Muscle of leg (tissue), 16 donors: ENCODE data around the gene PCDHGA3. TPM values are rescaled to one million over a fixed set of nuclear protein-coding genes. Genes with fewer than 3 reads are reported as not detected.
"Not testable (repeated sequence)": the region's sequence is repeated elsewhere in the genome, so short reads cannot be mapped to it uniquely, and the experiment has no call there.

Source experiments
- DNase-seq: peaks from one replicate; pipeline ENCODE4 v3.0.0; 2013
- H3K27ac ChIP-seq: one replicate; pipeline ENCODE4 v1.5.1; 2013; ENCODE audit warnings: mild to moderate bottlenecking, low read length, control low read depth
- H3K27me3 ChIP-seq: one replicate; pipeline ENCODE4 v1.6.1; 2013; ENCODE audit warnings: low read length; ENCODE audit not compliant: control insufficient read depth, insufficient read depth
- H3K36me3 ChIP-seq: one replicate; pipeline ENCODE4 v1.6.1; 2013; ENCODE audit warnings: low read length; ENCODE audit not compliant: control insufficient read depth, insufficient read depth
- H3K4me1 ChIP-seq: one replicate; pipeline ENCODE4 v1.6.1; 2013; ENCODE audit warnings: low read length; ENCODE audit not compliant: control insufficient read depth, insufficient read depth
- H3K4me3 ChIP-seq: one replicate; pipeline ENCODE4 v1.5.1; 2013; ENCODE audit warnings: low read length, control low read depth
- H3K9me3 ChIP-seq: replicated peaks from 2 replicates; pipeline ENCODE4 v1.6.1; 2013; ENCODE audit warnings: low read depth, low read length; ENCODE audit not compliant: control insufficient read depth
- WGBS: methylation state at CpG from one replicate; pipeline ENCODE4 v1.1.5; 2013; ENCODE audit warnings: missing lambda C conversion rate; ENCODE audit not compliant: insufficient coverage; 5-methylcytosine and 5-hydroxymethylcytosine counted together
- long read RNA-seq, 11 donors: transcript quantifications; one replicate each; lab custom pipeline, GENCODE V29; 2026
- polyA plus RNA-seq, 8 donors: library from polyadenylated mRNA; unstranded; fragments of 120-200 nt; gene quantifications; one replicate each; pipeline versions ENCODE4 v1.2.1 to v1.2.3, GENCODE V29; 2013; ENCODE audit warnings: inconsistent platforms in 1 of 8, low replicate concordance in 1 of 8; ENCODE audit not compliant: insufficient read length in 8 of 8, insufficient read depth in 1 of 8
- total RNA-seq: library from RNA; stranded (reverse); fragments of 120-200 nt; gene quantifications from one replicate; pipeline ENCODE4 v1.2.4, GENCODE V29; 2013

Gene PCDHGA3
- total RNA-seq (1.2 TPM), polyA plus RNA-seq (1 to 10 TPM in 4 of 8 donors, under 1 TPM in 4; 0.94 to 2.0 (median 1.0) TPM)
- long read RNA-seq, donor 1: 0 reads
- long read RNA-seq, donor 2: 0 reads
- long read RNA-seq, donor 3, full-length matches to known transcripts: 1 of 1 reads
- long read RNA-seq, donor 3, partial matches to known transcripts: 0 of 1 reads
- long read RNA-seq, donor 3, other reads (novel, unspliced or antisense): 0 of 1 reads
- long read RNA-seq, donor 4: 0 reads
- long read RNA-seq, donor 5, partial matches to known transcripts: 0 of 2 reads
- long read RNA-seq, donor 5, other reads (novel, unspliced or antisense): 0 of 2 reads
- long read RNA-seq, donor 6: 0 reads
- long read RNA-seq, donor 7, full-length matches to known transcripts: 2 of 2 reads
- long read RNA-seq, donor 7, partial matches to known transcripts: 0 of 2 reads
- long read RNA-seq, donor 7, other reads (novel, unspliced or antisense): 0 of 2 reads
- long read RNA-seq, donor 8, partial matches to known transcripts: 0 of 1 reads
- long read RNA-seq, donor 8, other reads (novel, unspliced or antisense): 0 of 1 reads
- long read RNA-seq, donor 9, partial matches to known transcripts: 0 of 1 reads
- long read RNA-seq, donor 9, other reads (novel, unspliced or antisense): 0 of 1 reads
- long read RNA-seq, donor 10, partial matches to known transcripts: 0 of 1 reads
- long read RNA-seq, donor 10, other reads (novel, unspliced or antisense): 0 of 1 reads
- long read RNA-seq, donor 11: 0 reads

DNA sequence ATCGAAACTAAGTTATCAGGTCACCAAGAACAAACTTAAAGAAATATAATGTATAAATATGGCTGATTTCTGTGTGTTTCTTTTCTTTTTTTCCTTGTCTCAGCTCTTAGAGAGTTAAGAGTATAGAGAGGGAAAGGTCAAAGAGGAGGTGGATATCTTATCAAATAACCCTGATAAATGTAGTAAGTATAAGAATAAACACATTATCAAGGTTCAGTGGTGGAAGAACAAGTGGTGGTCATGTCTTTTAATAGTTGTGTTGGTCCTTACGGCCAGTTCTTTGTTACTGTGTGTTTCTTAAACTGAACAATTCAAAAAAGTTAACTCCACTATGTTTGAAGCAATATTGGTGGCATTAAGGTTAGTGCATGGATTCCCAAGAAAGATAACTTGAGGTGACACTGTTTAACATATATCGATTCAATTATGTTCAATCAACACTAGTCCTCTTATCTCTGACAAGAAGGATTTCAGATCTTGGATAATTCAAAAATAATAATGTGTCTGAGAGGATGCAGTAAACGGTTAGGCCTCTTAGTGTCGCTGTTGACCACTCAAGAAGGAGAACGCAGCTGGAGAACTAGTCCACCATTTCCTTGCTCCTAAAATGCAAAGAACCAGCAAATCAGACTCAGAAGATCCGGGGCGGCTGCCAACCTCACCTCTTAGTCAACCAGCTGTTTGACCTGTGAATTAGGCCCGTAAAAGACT lies at the start of gene PCDHGA3:
PCDHGA3 (plus strand) TSS at position 588 of the 711 bp plus-strand sequence. CDS start 205 bp downstream, outside the sequence.
- Histone ChIP-seq H3K4me1 (no peaks in the 10 kb centered on the region), H3K27me3 (peaks cover 8% of the 10 kb centered on the region), H3K4me3 (no peak within 1 kb of the TSS), H3K9me3 (peaks cover 58% of the 10 kb centered on the region), H3K36me3 (no peaks in the 10 kb centered on the region), H3K27ac (no peak within 1 kb of the TSS)
- WGBS: 4% methylated on average over 4 of the region's 9 CpGs
- DNase-seq: peak; percentile 18

DNA sequence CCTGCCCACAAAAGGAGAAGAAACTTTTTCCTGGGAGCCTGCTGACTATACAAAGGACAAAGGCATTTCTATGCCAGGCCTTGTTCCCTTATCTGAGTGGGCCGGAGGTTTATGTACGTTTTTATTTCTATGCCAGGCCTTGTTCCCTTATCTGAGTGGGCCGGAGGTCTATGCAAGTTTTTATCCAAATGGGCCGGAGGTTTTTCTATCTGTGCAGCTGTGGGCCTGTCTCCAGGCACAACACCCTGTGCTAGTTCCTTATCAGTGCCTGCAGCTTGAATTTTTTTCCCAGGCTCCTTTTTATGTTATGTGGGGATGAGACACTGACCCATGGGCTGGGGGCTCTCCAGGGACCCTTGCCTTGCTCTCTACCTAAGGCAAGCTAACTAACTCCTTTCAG lies 45.3 kb upstream of the PCDHGA3 start:
- H3K36me3 ChIP-seq: no peaks in the 10 kb centered on the region
- 96% methylated on average over 4 of the region's 4 CpGs for WGBS
- no peak for DNase-seq
- H3K4me3 ChIP-seq: no peak overlapping the region
- peaks cover 82% of the 10 kb centered on the region for H3K9me3 ChIP-seq
- no peaks in the 10 kb centered on the region for H3K4me1 ChIP-seq
- H3K27me3 ChIP-seq: no peaks in the 10 kb centered on the region
- H3K27ac ChIP-seq: no peak overlapping the region

GRCh38 chr5:141303756-141304155 lies 39.9 kb upstream of the PCDHGA3 start, which contains the start of gene SLC25A2:
SLC25A2 (minus strand) TSS chr5:141304049; CDS start chr5:141303865, 184 bp downstream.
- DNase-seq: no peak
- no peaks in the 10 kb centered on the region for H3K4me1 ChIP-seq
- H3K36me3 ChIP-seq: no peaks in the 10 kb centered on the region
- H3K27ac ChIP-seq: no peak within 1 kb of the TSS
- H3K27me3 ChIP-seq: no peaks in the 10 kb centered on the region
- peaks cover 78% of the 10 kb centered on the region for H3K9me3 ChIP-seq
- no peak within 1 kb of the TSS for H3K4me3 ChIP-seq
- 32% methylated on average over 30 of the region's 36 CpGs for WGBS

GRCh38 chr5:141306630-141307029 lies 37.0 kb upstream of the PCDHGA3 start:
- Histone ChIP-seq H3K4me3 (no peak overlapping the region), H3K36me3 (no peaks in the 10 kb centered on the region), H3K4me1 (no peaks in the 10 kb centered on the region), H3K27ac (no peak overlapping the region), H3K9me3 (peaks cover 69% of the 10 kb centered on the region), H3K27me3 (no peaks in the 10 kb centered on the region)
- no CpG with 5 or more reads among the region's 1 CpG for WGBS
- no peak for DNase-seq

DNA sequence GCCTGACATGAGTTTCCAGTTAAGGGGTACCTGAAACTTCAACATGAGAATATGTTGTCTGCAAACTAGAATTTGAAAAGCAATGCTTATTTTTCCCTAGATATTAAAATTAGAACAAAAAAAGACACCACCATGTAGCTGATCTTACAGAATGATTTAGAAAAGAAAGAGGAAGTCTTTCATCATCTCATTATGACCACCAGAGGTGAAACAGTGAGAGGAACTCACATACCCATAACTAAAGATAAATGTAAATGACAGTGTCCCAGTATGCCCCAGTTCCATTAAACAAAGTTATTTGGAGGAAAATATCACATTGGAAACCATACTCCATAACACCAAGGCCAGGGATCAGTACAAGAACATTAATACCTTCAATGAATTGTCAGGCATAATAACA lies 29.9 kb upstream of the PCDHGA3 start:
- no peak overlapping the region for H3K27ac ChIP-seq
- H3K36me3 ChIP-seq: peaks cover 6% of the 10 kb centered on the region
- H3K9me3 ChIP-seq: peaks cover 66% of the 10 kb centered on the region
- no peaks in the 10 kb centered on the region for H3K27me3 ChIP-seq
- no peaks in the 10 kb centered on the region for H3K4me1 ChIP-seq
- no peak for DNase-seq
- no peak overlapping the region for H3K4me3 ChIP-seq

- H3K4me3 ChIP-seq, H3K27ac ChIP-seq, H3K4me1 ChIP-seq, H3K27me3 ChIP-seq, DNase-seq: not testable (repeated sequence)
- no CpG with 5 or more reads among the region's 4 CpGs for WGBS
- Histone ChIP-seq H3K9me3 (peaks cover 67% of the 10 kb centered on the region), H3K36me3 (peaks cover 17% of the 10 kb centered on the region)
Measured at GRCh38 chr5:141316963-141317362, 26.7 kb upstream of the PCDHGA3 start.

- no peak overlapping the region for H3K27ac ChIP-seq
- peaks cover 5% of the 10 kb centered on the region for H3K4me1 ChIP-seq
- peaks cover 17% of the 10 kb centered on the region for H3K36me3 ChIP-seq
- peaks cover 63% of the 10 kb centered on the region for H3K9me3 ChIP-seq
- no peak overlapping the region for H3K4me3 ChIP-seq
- DNase-seq: no peak
- H3K27me3 ChIP-seq: no peaks in the 10 kb centered on the region
- 94% methylated on average over 6 of the region's 6 CpGs for WGBS
Measured at GRCh38 chr5:141319202-141319601, 24.4 kb upstream of the PCDHGA3 start.

GRCh38 chr5:141319699-141320098 lies 23.9 kb upstream of the PCDHGA3 start:
- no peaks in the 10 kb centered on the region for H3K27me3 ChIP-seq
- peak overlapping the region; percentile 92 for H3K4me3 ChIP-seq
- peak overlapping the region; percentile 100 for H3K27ac ChIP-seq
- peaks cover 58% of the 10 kb centered on the region for H3K9me3 ChIP-seq
- WGBS: 75% methylated on average over 5 of the region's 5 CpGs
- H3K4me1 ChIP-seq: peaks cover 5% of the 10 kb centered on the region
- no peak for DNase-seq
- H3K36me3 ChIP-seq: peaks cover 17% of the 10 kb centered on the region

- H3K4me3 ChIP-seq: peak within 1 kb of the TSS; percentile 92
- peaks cover 14% of the 10 kb centered on the region for H3K36me3 ChIP-seq
- WGBS: under 1% methylated on average over 53 of the region's 67 CpGs
- peak; percentile 97 for DNase-seq
- peak within 1 kb of the TSS; percentile 100 for H3K27ac ChIP-seq
- H3K4me1 ChIP-seq: peaks cover 5% of the 10 kb centered on the region
- H3K27me3 ChIP-seq: no peaks in the 10 kb centered on the region
- peaks cover 50% of the 10 kb centered on the region for H3K9me3 ChIP-seq
Measured at GRCh38 chr5:141320225-141321169, 23.1 kb upstream of the PCDHGA3 start, which contains the start of gene TAF7. TAF7 (minus strand) TSS chr5:141320784; CDS start chr5:141320044, 740 bp downstream.
